Esophagus squamous epithelium (tissue), 5 donors: ENCODE data around the gene GRAMD4. TPM values are rescaled to one million over a fixed set of nuclear protein-coding genes. Genes with fewer than 3 reads are reported as not detected.

Source experiments
- DNase-seq: peaks from one replicate; lab custom pipeline; 2025; lab: John Stamatoyannopoulos, UW
- H3K27ac ChIP-seq, 4 donors: fragments of 200-600 bp; sonication (generic); one replicate each; pipeline ENCODE4 v1.5.1; 2016 to 2019; ENCODE audit warnings: mild to moderate bottlenecking in 1 of 4
- H3K27me3 ChIP-seq, 4 donors: fragments of 200-600 bp; sonication (generic); 1 replicate in 3 of 4; 2 replicates in 1 of 4; pipeline versions ENCODE4 v1.5.1 to v1.6.0; 2017 to 2021; ENCODE audit warnings: antibody characterized with exemption in 1 of 4
- H3K36me3 ChIP-seq, 3 donors: fragments of 200-600 bp; sonication (generic); one replicate each; pipeline ENCODE4 v1.5.1; 2016 to 2019
- H3K4me1 ChIP-seq, 3 donors: fragments of 200-600 bp; sonication (generic); one replicate each; pipeline ENCODE4 v1.5.1; 2017 to 2019
- H3K4me3 ChIP-seq, 4 donors: fragments of 200-600 bp; sonication (generic); 1 replicate in 3 of 4; 2 replicates in 1 of 4; pipeline ENCODE4 v1.5.1; 2016 to 2019; ENCODE audit warnings: mild to moderate bottlenecking in 2 of 4, moderate library complexity in 1 of 4
- H3K9me3 ChIP-seq, 3 donors: fragments of 200-600 bp; sonication (generic); one replicate each; pipeline ENCODE4 v1.5.1; 2016 to 2019
- CTCF ChIP-seq, 6 experiments: fragments of 450-650 bp in 4 of 6; fragments of 200-600 bp in 2 of 6; sonication (generic) in 2 of 6; IDR thresholded peaks; one replicate each; pipeline ENCODE4 v1.5.1; 2016 to 2019; ENCODE audit warnings: antibody characterized with exemption in 6 of 6, mild to moderate bottlenecking in 4 of 6, moderate library complexity in 4 of 6
- POLR2A ChIP-seq, 4 donors: fragments of 450-650 bp; IDR thresholded peaks; one replicate each; pipeline ENCODE4 v1.6.1; 2017; ENCODE audit warnings: antibody characterized with exemption in 4 of 4, mild to moderate bottlenecking in 4 of 4, moderate library complexity in 3 of 4
- WGBS, 2 donors: methylation state at CpG; one replicate each; pipeline ENCODE4 v1.1.5; 2018; 5-methylcytosine and 5-hydroxymethylcytosine counted together
- intact Hi-C: fragments of 100-400 bp; cut with DNase I; formaldehyde crosslinking; loops from one replicate; pipeline ENCODE4 v1.15.0; 2022
- total RNA-seq, 4 donors: library from RNA; depleted of rRNA; stranded (reverse); fragments of >200 nt; gene quantifications; one replicate each; pipeline ENCODE4 v1.1.0, GENCODE V29; 2016
- donor health status: DM: yes; HTN: yes; CAD: no.

The GRAMD4 gene
- total RNA-seq, 4 donors from 2014 or later: 27.0 to 122 (median 33.3) TPM

GRCh38 chr22:46707827-46708570, 87.8 kb downstream of the GRAMD4 start:
- no peak for DNase-seq
- intact Hi-C loops: no loop called here
- H3K36me3 ChIP-seq: peaks cover 20 to 98% (median 38%) of the 10 kb centered on the region in 3 donors

GRCh38 chr22:46708766-46709330, 88.7 kb downstream of the GRAMD4 start:
- Histone ChIP-seq H3K27me3 (no peaks in the 10 kb centered on the region), H3K4me3 (no peak overlapping the region), H3K36me3 (peaks cover 15 to 94% (median 38%) of the 10 kb centered on the region in 3 donors), H3K9me3 (no peaks in the 10 kb centered on the region), H3K4me1 (peaks cover 0 to 16% (median 0%) of the 10 kb centered on the region in 3 donors), H3K27ac (no peak overlapping the region)
- TF ChIP-seq CTCF (IDR thresholded peaks at IDR 0.05): no peak
- intact Hi-C loops: no loop called here
- 90 to 100% methylated on average over 3 to 6 of the region's 17 CpGs for WGBS, 2 donors
- no peak for DNase-seq

More at GRCh38 chr22:46707827-46708570, 87.8 kb downstream of the GRAMD4 start:
- no peak overlapping the region for H3K27ac ChIP-seq
- no peak overlapping the region for H3K4me3 ChIP-seq
- WGBS, 2 donors: 82 to 98% methylated on average over 13 to 21 of the region's 32 CpGs
- TF ChIP-seq POLR2A (IDR thresholded peaks at IDR 0.05): no peak
- TF ChIP-seq CTCF (IDR thresholded peaks at IDR 0.05): no peak
- no peaks in the 10 kb centered on the region for H3K27me3 ChIP-seq
- H3K9me3 ChIP-seq: no peaks in the 10 kb centered on the region
- peaks cover 0 to 13% (median 0%) of the 10 kb centered on the region in 3 donors for H3K4me1 ChIP-seq

- Histone ChIP-seq H3K27me3 (no peaks in the 10 kb centered on the region), H3K4me1 (peaks cover 0 to 21% (median 0%) of the 10 kb centered on the region in 3 donors), H3K9me3 (no peaks in the 10 kb centered on the region), H3K27ac (peak overlapping the region in 3 of 4 donors; percentile 29 to 44 (median 32)), H3K36me3 (peaks cover 15 to 84% (median 34%) of the 10 kb centered on the region in 3 donors), H3K4me3 (no peak overlapping the region)
- no peak for DNase-seq
- intact Hi-C loops: no loop called here
- WGBS, 2 donors: 47 to 49% methylated on average over 11 of the region's 11 CpGs
- TF ChIP-seq CTCF (IDR thresholded peaks at IDR 0.05) (no peak), POLR2A (IDR thresholded peaks at IDR 0.05) (no peak)
Measured at GRCh38 chr22:46710806-46711205, 90.6 kb downstream of the GRAMD4 start.

GRCh38 chr22:46712288-46712687, 92.1 kb downstream of the GRAMD4 start:
- WGBS, 2 donors: 95 to 96% methylated on average over 8 of the region's 8 CpGs

More at GRCh38 chr22:46712288-46712687, 92.1 kb downstream of the GRAMD4 start:
- DNase-seq: no peak
- intact Hi-C loops: no loop called here
- Histone ChIP-seq H3K9me3 (no peaks in the 10 kb centered on the region), H3K4me1 (peaks cover 0 to 21% (median 0%) of the 10 kb centered on the region in 3 donors), H3K36me3 (peaks cover 11 to 84% (median 22%) of the 10 kb centered on the region in 3 donors), H3K27ac (no peak overlapping the region), H3K27me3 (no peaks in the 10 kb centered on the region), H3K4me3 (no peak overlapping the region)
- TF ChIP-seq CTCF (IDR thresholded peaks at IDR 0.05): no peak
- no peak for TF ChIP-seq POLR2A (IDR thresholded peaks at IDR 0.05)
